Measurements from ENCODE around the gene KMT2C.

- TF ChIP-seq CTCF (IDR thresholded peaks at IDR 0.05) = no peak
- no peak for TF ChIP-seq POLR2A (IDR thresholded peaks at IDR 0.05)
Observed at GRCh38 chr7:152344253-152344652, 91.5 kb downstream of the KMT2C start.

All from thyroid gland (tissue), 4 donors.